Measurements from ENCODE around the gene UBE2QL1. TPM values are rescaled to one million over a fixed set of nuclear protein-coding genes. Genes with fewer than 3 reads are reported as not detected.

The UBE2QL1 gene
- total RNA-seq, 1 donor from 2014 or later = 2.9 TPM

GRCh38 chr5:6456766-6457370 lies 8.2 kb downstream of the UBE2QL1 start:
- no peaks in the 10 kb centered on the region for H3K4me1 Mint-ChIP-seq (ENCODE audit: low read depth)
- no peak for TF ChIP-seq CTCF (IDR thresholded peaks at IDR 0.05; ENCODE audit: unreplicated experiment)
- no peaks in the 10 kb centered on the region for H3K9me3 Mint-ChIP-seq (ENCODE audit: low read depth)
- H3K4me3 Mint-ChIP-seq (ENCODE audit: low read depth) = no peak overlapping the region
- H3K27me3 Mint-ChIP-seq = peaks cover 62% of the 10 kb centered on the region
- H3K27ac Mint-ChIP-seq = no peak overlapping the region
- H3K36me3 Mint-ChIP-seq (ENCODE audit: insufficient read depth) = no peaks in the 10 kb centered on the region
- no peak for DNase-seq (ENCODE audit: low spot score, unreplicated experiment)

DNA sequence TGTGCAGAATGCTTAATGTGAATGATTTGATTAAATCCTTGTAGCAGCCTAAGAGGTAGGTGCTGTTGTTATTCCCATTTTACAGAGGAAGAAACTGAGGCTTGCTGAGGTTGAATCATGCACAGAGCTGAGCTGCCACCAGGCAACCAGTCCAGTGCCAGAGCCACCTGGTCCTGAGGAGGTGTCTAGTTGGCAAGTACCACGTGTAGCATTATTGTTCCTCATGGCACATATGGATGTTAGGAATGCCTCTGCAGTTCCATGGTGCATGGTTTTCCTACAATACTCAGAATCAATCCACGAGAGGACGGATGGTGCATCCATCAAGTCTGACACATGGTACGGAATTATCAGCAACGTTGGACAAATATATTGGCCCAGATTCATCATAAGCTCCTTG lies 8.9 kb downstream of the UBE2QL1 start:
- DNase-seq (ENCODE audit: low spot score, unreplicated experiment) = no peak
- no peak for TF ChIP-seq CTCF (IDR thresholded peaks at IDR 0.05; ENCODE audit: unreplicated experiment)
- no peak overlapping the region for H3K4me3 Mint-ChIP-seq (ENCODE audit: low read depth)
- peaks cover 54% of the 10 kb centered on the region for H3K27me3 Mint-ChIP-seq
- H3K9me3 Mint-ChIP-seq (ENCODE audit: low read depth) = no peaks in the 10 kb centered on the region
- no peak overlapping the region for H3K27ac Mint-ChIP-seq
- H3K36me3 Mint-ChIP-seq (ENCODE audit: insufficient read depth) = no peaks in the 10 kb centered on the region
- no peaks in the 10 kb centered on the region for H3K4me1 Mint-ChIP-seq (ENCODE audit: low read depth)

DNA sequence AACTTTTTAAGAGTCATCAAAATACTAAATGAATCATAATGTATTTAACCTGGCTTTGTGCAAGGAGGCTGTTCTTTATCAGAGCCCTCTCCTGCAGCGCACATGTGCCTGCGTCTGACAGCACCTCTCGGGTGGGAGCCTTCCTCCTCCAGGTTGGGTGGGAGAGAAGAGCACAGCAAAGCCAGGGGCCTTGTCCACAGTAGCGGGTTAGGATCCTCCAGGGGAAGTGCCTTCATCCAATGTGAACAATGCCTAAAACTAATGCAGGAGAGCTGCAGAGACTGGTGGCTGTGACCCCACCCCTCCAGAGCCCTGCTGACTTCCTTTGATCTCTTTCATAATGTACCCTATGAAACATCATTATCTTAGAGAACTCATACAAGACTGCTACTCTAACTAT lies 10.2 kb downstream of the UBE2QL1 start:
- Mint-ChIP-seq H3K4me3 (ENCODE audit: low read depth) (no peak overlapping the region), H3K36me3 (ENCODE audit: insufficient read depth) (no peaks in the 10 kb centered on the region), H3K27me3 (peaks cover 43% of the 10 kb centered on the region), H3K27ac (no peak overlapping the region), H3K4me1 (ENCODE audit: low read depth) (no peaks in the 10 kb centered on the region), H3K9me3 (ENCODE audit: low read depth) (no peaks in the 10 kb centered on the region)
- no peak for TF ChIP-seq CTCF (IDR thresholded peaks at IDR 0.05; ENCODE audit: unreplicated experiment)
- DNase-seq (ENCODE audit: low spot score, unreplicated experiment) = no peak

DNA sequence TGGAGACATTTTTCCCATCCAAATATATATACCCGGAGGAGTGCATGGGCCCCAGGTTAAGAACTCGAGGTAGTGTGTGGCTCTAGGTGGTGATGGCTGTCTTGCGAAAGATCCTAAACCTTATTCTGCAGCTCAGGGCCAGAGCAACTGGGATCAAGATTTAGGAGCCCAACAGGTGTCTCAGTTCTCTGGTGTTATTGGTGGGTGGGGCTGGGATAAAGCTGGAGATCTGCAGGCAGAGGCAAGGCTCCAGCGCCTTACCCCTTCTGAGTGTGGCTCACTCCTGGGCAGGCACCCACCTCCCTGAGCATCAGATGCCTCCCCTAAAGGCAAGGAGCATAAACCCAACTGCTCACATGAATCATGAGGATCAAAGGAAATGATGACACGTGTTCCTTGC lies 11.2 kb downstream of the UBE2QL1 start:
- no peaks in the 10 kb centered on the region for H3K36me3 Mint-ChIP-seq (ENCODE audit: insufficient read depth)
- H3K9me3 Mint-ChIP-seq (ENCODE audit: low read depth) = no peaks in the 10 kb centered on the region
- H3K27ac Mint-ChIP-seq = no peak overlapping the region
- no peaks in the 10 kb centered on the region for H3K4me1 Mint-ChIP-seq (ENCODE audit: low read depth)
- no peak for DNase-seq (ENCODE audit: low spot score, unreplicated experiment)
- no peak for TF ChIP-seq CTCF (IDR thresholded peaks at IDR 0.05; ENCODE audit: unreplicated experiment)
- H3K4me3 Mint-ChIP-seq (ENCODE audit: low read depth) = no peak overlapping the region
- H3K27me3 Mint-ChIP-seq = peaks cover 35% of the 10 kb centered on the region

DNA sequence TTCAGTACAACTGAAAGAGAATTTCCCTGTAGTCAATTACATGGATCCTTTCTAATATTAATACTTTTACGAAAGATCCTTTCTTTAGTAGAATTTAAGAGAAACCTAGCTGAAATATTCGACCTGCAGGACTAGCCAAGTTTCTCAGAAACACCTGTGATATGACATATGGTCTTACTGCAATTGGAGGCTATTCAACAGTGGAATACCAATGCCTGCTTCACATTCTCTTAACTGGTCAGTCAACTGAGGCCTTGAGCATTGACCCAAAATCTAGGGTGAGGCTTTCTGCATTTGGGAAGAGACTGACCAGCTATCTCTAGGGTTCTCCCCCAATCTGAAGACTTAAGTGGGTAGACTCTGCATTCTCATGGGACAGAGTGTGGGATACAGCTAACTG lies 12.3 kb downstream of the UBE2QL1 start:
- Mint-ChIP-seq H3K27me3 (peaks cover 26% of the 10 kb centered on the region), H3K36me3 (ENCODE audit: insufficient read depth) (no peaks in the 10 kb centered on the region), H3K4me1 (ENCODE audit: low read depth) (no peaks in the 10 kb centered on the region), H3K9me3 (ENCODE audit: low read depth) (no peaks in the 10 kb centered on the region), H3K27ac (no peak overlapping the region), H3K4me3 (ENCODE audit: low read depth) (no peak overlapping the region)
- TF ChIP-seq CTCF (IDR thresholded peaks at IDR 0.05; ENCODE audit: unreplicated experiment) = no peak
- no peak for DNase-seq (ENCODE audit: low spot score, unreplicated experiment)

All from progenitor cell of endocrine pancreas (in vitro differentiated cells).